K562 (cell line): Measurements from ENCODE around the gene SDS. TPM values are rescaled to one million over a fixed set of nuclear protein-coding genes. Genes with fewer than 3 reads are reported as not detected.
A peak's percentile ranks its signal among the peaks of the same experiment; 100 is the strongest.

Source experiments
- ATF1 ChIP-seq, 2 experiments: fragments of 450-650 bp in 1 of 2; IDR thresholded peaks; 2 replicates each; pipeline ENCODE4 v1.6.1; 2016; ENCODE audit warnings: missing compliant biosample characterization in 1 of 2, missing genetic modification characterization in 1 of 2
- ATF6 ChIP-seq: sonication (generic); formaldehyde crosslinking; IDR thresholded peaks from 2 replicates; pipeline ENCODE4 v1.4.0; 2020; ENCODE audit warnings: mild to moderate bottlenecking, missing genetic modification reagents
- CTBP1 ChIP-seq: fragments of 450-650 bp; IDR thresholded peaks from 2 replicates; pipeline ENCODE4 v1.6.1; 2016; ENCODE audit warnings: borderline replicate concordance
- ELF4 ChIP-seq: fragments of 450-650 bp; formaldehyde crosslinking; IDR thresholded peaks from 2 replicates; pipeline ENCODE4 v1.4.0; 2022; ENCODE audit warnings: missing genetic modification characterization
- GATAD2A ChIP-seq: fragments of 450-650 bp; IDR thresholded peaks from 2 replicates; pipeline ENCODE4 v1.6.1; 2017
- MLLT1 ChIP-seq, 2 experiments: fragments of 450-650 bp; IDR thresholded peaks; 2 replicates each; pipeline ENCODE4 v1.6.1; 2016
- NFYB ChIP-seq: IDR thresholded peaks from 2 replicates; pipeline ENCODE4 v1.6.1; 2011; ENCODE audit warnings: mild to moderate bottlenecking, moderate library complexity; ENCODE audit not compliant: insufficient read length; ENCODE audit errors: extremely low read depth
- PHF8 ChIP-seq: fragments of 200-600 bp; sonication (generic); IDR thresholded peaks from 2 replicates; pipeline ENCODE4 v1.6.1; 2012; ENCODE audit warnings: mixed run types, mild to moderate bottlenecking, inconsistent platforms, low read length, moderate library complexity, borderline replicate concordance
- PML ChIP-seq: IDR thresholded peaks from 2 replicates; pipeline ENCODE4 v1.6.1; 2012; ENCODE audit warnings: low read length, inconsistent platforms
- POLR3A ChIP-seq: IDR thresholded peaks from 2 replicates; pipeline ENCODE4 v1.6.1; 2011; ENCODE audit warnings: borderline replicate concordance, mild to moderate bottlenecking, moderate library complexity; ENCODE audit not compliant: insufficient read length, insufficient read depth; ENCODE audit errors: extremely low read depth
- PRPF4 ChIP-seq: fragments of 200-400 bp; formaldehyde crosslinking; IDR thresholded peaks from one replicate; pipeline ENCODE4 v1.6.1; 2017; ENCODE audit warnings: low read length, low read depth, mild to moderate bottlenecking; ENCODE audit not compliant: insufficient read depth, poor library complexity, severe bottlenecking
- RBM14 ChIP-seq: fragments of 200-400 bp; formaldehyde crosslinking; IDR thresholded peaks from 2 replicates; pipeline ENCODE4 v1.6.1; 2018; ENCODE audit warnings: low read depth, mild to moderate bottlenecking, low read length, moderate library complexity, borderline replicate concordance; ENCODE audit not compliant: insufficient read depth
- SP2 ChIP-seq: IDR thresholded peaks from 2 replicates; pipeline ENCODE4 v1.6.1; 2011; ENCODE audit warnings: mild to moderate bottlenecking, low read depth, low read length, moderate library complexity; ENCODE audit not compliant: poor library complexity, severe bottlenecking; ENCODE audit errors: extremely low read depth
- SPI1 ChIP-seq: IDR thresholded peaks from 2 replicates; pipeline ENCODE4 v1.6.1; 2011; ENCODE audit warnings: low read depth, low read length, control low read depth, borderline replicate concordance
- STAT5A ChIP-seq: IDR thresholded peaks from 2 replicates; pipeline ENCODE4 v1.6.1; 2012; ENCODE audit warnings: low read length, inconsistent platforms, borderline replicate concordance
- ZBTB49 ChIP-seq: sonication (generic); formaldehyde crosslinking; IDR thresholded peaks from 2 replicates; pipeline ENCODE4 v1.8.0; 2022; ENCODE audit warnings: missing genetic modification reagents, mild to moderate bottlenecking, borderline replicate concordance
- ZHX1 ChIP-seq: fragments of 150-350 bp; conservative IDR thresholded peaks from 2 replicates; pipeline ENCODE4 v1.6.1; 2014; ENCODE audit warnings: low read length
- ZNF76 ChIP-seq: fragments of 250-450 bp; sonication (Bioruptor Pico); IDR thresholded peaks from 2 replicates; pipeline ENCODE4 v1.4.0; 2020; ENCODE audit warnings: mild to moderate bottlenecking, moderate library complexity, borderline replicate concordance
- polyA plus RNA-seq, 8 experiments: library from polyadenylated mRNA; depleted of rRNA in 4 of 8; stranded (reverse) in 5 of 8; unstranded in 3 of 8; fragments of >200 nt; fragmentation: Nextera tagmentation in 2 of 8; fragmentation: Illumina TruSeq in 1 of 8; extraction: Ambion mirVana in 2 of 8; extraction: Trizol in 1 of 8; gene quantifications; 2 replicates each; pipeline versions ENCODE4 v1.2.1 to v1.2.3, GENCODE V29; 2011 to 2014; ENCODE audit warnings: inconsistent platforms in 1 of 8, missing spikeins in 1 of 8
- total RNA-seq, 7 experiments: library from RNA; depleted of rRNA in 6 of 7; stranded (reverse); fragments of >200 nt in 6 of 7; fragmentation: Illumina TruSeq in 2 of 7; extraction: Trizol in 2 of 7; gene quantifications; 2 replicates each; pipeline versions ENCODE4 v1.2.1 to v1.2.3, GENCODE V29; 2011 to 2021; ENCODE audit warnings: low replicate concordance in 1 of 7

Gene SDS
- total and polyA plus RNA-seq, 9 of the 15 experiments (the other 6 are each of a cell fraction or from before 2014, with no cell fraction given) = 0.07 to 1.1 (median 0.12) TPM; not detected in 1

- TF ChIP-seq ZHX1 (no peak), MLLT1 (IDR thresholded peaks at IDR 0.05) (no peak), ZNF76 (CRISPR knock-in tag) (no peak), POLR3A (no peak), SP2 (no peak), ZBTB49 (CRISPR knock-in tag) (no peak), RBM14 (no peak), NFYB (no peak), SPI1 (0 out of 2 replicates have a peak, but pooled peaks have one; percentile 24), CTBP1 (peak; percentile 42; the same call in 1 of the 2 replicates), PHF8 (peak; percentile 80; the same call in 1 of the 2 replicates), GATAD2A (no peak), STAT5A (no peak), PRPF4 (no peak), ELF4 (CRISPR knock-in tag) (no peak), PML (no peak), ATF6 (CRISPR knock-in tag) (no peak), ATF1 (CRISPR knock-in tag; IDR thresholded peaks at IDR 0.05) (peak; percentile 46; the same call in 1 of the 2 replicates), ATF1 (tag; IDR thresholded peaks at IDR 0.05) (peak; percentile 72)
These were observed 45.1 kb downstream of the SDS start, which contains the start of gene PLBD2 (continued) for GRCh38 chr12:113358381-113359132.
